GM23338 (cell line): ENCODE data around the gene FMN2.

Source experiments
- POLR2AphosphoS5 ChIP-seq: IDR thresholded peaks from 2 replicates; pipeline ENCODE4 v1.6.1; 2016; ENCODE audit warnings: antibody characterized with exemption, low read depth
- TF ChIP-seq, protein P1 (sequence below), 2 experiments: fragments of 200-600 bp in 1 of 2; sonication (generic) in 1 of 2; conservative IDR thresholded peaks; 2 replicates each; pipeline versions ENCODE4 v1.5.1 to v1.6.1; 2016 to 2017; ENCODE audit warnings: antibody characterized with exemption in 2 of 2, low read depth in 2 of 2, mild to moderate bottlenecking in 2 of 2, moderate library complexity in 1 of 2
- TF ChIP-seq, protein P2 (sequence below): IDR thresholded peaks from one replicate; pipeline ENCODE4 v1.6.1; 2018; ENCODE audit warnings: antibody characterized with exemption; ENCODE audit not compliant: unreplicated experiment

DNA sequence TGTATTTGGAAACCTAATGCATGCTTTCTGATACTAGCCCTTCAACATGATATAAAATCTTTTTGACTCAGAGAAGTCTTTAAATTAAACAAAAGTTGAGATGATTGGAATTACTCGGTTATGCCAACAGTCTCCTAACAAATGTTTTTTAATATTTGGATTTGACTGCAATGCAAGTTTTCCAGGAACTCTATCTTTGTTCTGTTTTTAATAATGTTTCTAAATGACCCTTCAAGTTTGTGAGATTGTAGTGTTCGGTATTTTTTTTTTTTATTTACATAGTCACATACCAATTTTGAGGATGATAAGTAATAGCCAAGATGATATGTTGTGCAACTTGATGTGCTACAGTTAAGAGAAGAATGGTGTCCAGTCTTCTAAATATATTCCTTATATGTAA, 258.0 kb downstream of the FMN2 start:
- TF ChIP-seq, protein P1, sequence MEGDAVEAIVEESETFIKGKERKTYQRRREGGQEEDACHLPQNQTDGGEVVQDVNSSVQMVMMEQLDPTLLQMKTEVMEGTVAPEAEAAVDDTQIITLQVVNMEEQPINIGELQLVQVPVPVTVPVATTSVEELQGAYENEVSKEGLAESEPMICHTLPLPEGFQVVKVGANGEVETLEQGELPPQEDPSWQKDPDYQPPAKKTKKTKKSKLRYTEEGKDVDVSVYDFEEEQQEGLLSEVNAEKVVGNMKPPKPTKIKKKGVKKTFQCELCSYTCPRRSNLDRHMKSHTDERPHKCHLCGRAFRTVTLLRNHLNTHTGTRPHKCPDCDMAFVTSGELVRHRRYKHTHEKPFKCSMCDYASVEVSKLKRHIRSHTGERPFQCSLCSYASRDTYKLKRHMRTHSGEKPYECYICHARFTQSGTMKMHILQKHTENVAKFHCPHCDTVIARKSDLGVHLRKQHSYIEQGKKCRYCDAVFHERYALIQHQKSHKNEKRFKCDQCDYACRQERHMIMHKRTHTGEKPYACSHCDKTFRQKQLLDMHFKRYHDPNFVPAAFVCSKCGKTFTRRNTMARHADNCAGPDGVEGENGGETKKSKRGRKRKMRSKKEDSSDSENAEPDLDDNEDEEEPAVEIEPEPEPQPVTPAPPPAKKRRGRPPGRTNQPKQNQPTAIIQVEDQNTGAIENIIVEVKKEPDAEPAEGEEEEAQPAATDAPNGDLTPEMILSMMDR (conservative IDR thresholded peaks at IDR 0.05; ENCODE audit: low read depth in 2 of 2): no peak
- TF ChIP-seq, protein P2, sequence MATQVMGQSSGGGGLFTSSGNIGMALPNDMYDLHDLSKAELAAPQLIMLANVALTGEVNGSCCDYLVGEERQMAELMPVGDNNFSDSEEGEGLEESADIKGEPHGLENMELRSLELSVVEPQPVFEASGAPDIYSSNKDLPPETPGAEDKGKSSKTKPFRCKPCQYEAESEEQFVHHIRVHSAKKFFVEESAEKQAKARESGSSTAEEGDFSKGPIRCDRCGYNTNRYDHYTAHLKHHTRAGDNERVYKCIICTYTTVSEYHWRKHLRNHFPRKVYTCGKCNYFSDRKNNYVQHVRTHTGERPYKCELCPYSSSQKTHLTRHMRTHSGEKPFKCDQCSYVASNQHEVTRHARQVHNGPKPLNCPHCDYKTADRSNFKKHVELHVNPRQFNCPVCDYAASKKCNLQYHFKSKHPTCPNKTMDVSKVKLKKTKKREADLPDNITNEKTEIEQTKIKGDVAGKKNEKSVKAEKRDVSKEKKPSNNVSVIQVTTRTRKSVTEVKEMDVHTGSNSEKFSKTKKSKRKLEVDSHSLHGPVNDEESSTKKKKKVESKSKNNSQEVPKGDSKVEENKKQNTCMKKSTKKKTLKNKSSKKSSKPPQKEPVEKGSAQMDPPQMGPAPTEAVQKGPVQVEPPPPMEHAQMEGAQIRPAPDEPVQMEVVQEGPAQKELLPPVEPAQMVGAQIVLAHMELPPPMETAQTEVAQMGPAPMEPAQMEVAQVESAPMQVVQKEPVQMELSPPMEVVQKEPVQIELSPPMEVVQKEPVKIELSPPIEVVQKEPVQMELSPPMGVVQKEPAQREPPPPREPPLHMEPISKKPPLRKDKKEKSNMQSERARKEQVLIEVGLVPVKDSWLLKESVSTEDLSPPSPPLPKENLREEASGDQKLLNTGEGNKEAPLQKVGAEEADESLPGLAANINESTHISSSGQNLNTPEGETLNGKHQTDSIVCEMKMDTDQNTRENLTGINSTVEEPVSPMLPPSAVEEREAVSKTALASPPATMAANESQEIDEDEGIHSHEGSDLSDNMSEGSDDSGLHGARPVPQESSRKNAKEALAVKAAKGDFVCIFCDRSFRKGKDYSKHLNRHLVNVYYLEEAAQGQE: no peak
- no peak for TF ChIP-seq POLR2AphosphoS5
